Left cardiac atrium (tissue), 4 donors: Measurements from ENCODE around the gene ZNF789. TPM values are rescaled to one million over a fixed set of nuclear protein-coding genes. Genes with fewer than 3 reads are reported as not detected.

Source experiments
- ATAC-seq, 2 donors: fragments of 200-7000 bp; cut with Tn5 transposase; one replicate each; pipeline ENCODE4 v1.9.1; 2020; ENCODE audit warnings: mild to moderate bottlenecking in 2 of 2, moderate library complexity in 2 of 2
- DNase-seq: peaks from one replicate; pipeline ENCODE4 v3.0.0-alpha.2; 2020
- intact Hi-C, 2 donors: fragments of 100-400 bp; cut with DNase I; formaldehyde crosslinking; loops; one replicate each; pipeline versions ENCODE4 v1.14.1 to v1.15.1; 2022 to 2023
- total RNA-seq, 2 donors: library from RNA; stranded (reverse); fragmentation: NEBNext Ultra II Directional; extraction: Animal tissue kit (Norgen Biotek cat#: 25700); gene quantifications; one replicate each; pipeline ENCODE4 v1.2.1, GENCODE V29; 2021
- donor health status: DM: no; HTN: yes; CAD: no.
- donor health status: DM: no; HTN: yes; CAD: no; lungs with severe emphysema.
- donor health status: DM: yes; HTN: yes; CAD: no.
- donor health status: Dilated cardiomyopathy.

Gene ZNF789
- total RNA-seq, 2 donors from 2014 or later = 2.9 to 3.2 TPM

DNA sequence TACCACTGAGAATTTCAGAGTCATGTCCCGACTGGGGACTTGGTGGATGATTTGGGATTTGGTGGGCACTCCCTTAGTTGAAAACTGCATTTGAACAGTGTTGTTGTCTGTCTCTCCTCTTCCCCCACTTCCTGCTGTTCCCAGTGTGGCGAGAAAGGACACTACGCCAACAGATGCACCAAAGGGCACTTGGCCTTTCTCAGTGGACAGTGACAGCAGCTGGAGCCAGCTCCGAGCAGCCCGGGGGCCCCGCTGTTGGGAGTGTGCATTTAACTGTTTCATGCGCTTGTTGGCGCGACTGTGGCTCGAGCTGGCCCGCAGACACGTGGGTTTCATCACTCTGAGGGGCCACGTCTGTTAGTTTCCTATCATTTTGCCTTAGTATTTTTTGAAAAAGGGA is 16.4 kb upstream of the ZNF789 start:
- ATAC-seq = no peak
- intact Hi-C loops = no loop called here
- DNase-seq = no peak

DNA sequence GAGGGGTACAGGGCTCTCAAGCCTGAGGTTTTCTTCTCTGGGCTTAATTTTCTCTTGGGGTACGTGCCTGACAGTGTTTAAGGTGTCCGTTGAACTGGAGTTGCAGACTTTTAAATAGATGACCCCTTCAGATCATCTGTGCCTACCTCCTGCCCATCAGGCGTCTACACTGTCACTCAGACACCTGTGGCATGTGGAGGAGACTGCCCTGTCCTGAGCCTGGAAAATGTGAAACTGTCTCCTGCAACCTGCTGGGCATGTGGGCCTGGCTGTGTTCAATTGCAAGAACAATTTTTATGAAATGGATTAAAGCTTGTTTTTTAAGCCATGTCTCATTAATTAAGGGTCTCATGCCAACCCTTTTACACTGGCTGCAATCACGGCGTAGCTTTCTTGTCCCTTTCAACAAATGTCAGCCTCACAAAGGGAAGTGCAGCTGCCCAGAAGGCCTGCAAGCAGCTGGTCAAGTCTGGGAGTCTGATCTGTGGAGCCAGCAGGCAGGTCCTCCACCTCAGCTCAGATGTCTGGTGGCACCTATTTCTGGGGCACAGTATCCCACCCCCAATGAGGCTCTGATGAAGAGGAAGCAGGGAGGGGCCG is 15.5 kb upstream of the ZNF789 start:
- intact Hi-C loops = no loop called here
- ATAC-seq = no peak
- no peak for DNase-seq

DNA sequence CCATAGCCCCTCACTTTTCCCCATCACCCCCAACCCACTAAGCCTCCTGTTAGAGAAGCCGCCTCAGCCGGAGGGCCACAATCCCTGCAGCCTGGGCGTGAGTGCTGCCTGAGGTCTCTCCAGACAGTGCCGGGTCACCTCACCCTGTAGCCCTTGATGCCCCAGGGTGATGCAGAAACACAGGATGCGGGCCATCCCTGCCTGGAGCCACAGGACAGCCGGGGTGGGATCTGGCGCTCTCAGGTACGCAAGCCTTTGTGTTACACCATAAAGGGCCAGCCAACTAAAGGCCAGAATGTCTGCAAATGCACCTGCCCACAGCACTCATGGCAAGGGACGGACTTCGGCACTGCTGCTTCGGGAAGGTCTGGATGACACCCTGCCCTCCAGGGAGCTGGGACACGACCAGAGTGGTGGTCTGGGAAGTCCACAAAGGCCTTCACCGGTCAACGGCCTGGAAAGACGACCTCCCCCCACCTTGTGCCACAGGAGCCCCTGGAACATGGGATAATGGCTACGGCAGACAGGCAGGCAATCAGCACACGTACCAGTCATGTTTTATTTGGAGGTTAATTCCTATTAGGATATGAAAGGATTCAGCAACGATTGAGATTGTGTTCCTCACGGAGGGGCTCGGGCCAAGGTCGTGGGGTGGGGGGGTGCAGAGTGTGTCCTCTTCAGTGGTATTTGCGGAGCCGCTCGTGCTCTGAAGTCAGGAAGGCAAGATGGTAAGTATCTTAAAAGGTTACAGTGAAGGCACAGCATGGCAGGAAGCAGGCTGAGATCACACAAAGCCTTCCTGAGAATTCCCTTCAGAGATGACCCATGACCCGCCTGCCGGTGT is 14.8 kb upstream of the ZNF789 start:
- intact Hi-C loops = no loop called here
- ATAC-seq (no peak), DNase-seq (no peak)

DNA sequence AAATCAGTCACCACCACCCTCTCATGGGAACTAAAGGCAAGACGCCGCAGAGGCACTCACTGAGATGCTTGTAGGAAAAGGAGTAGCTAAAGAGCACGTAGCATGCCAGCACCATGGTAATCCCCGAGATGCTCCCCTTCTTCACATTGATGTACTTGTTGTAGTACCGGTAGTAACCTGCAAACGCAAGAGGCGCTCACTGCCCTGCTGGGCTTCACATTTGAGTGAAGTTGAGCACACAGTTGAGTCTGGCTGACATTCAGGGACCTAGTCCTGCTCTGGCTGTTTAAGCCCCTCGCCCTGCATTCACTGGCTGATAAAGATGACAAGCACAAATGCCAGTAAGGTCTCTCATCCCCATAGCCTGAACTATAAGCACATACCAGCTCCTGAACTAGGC is 13.6 kb upstream of the ZNF789 start:
- DNase-seq = peak; percentile 21
- no peak for ATAC-seq
- intact Hi-C loops = no loop called here

DNA sequence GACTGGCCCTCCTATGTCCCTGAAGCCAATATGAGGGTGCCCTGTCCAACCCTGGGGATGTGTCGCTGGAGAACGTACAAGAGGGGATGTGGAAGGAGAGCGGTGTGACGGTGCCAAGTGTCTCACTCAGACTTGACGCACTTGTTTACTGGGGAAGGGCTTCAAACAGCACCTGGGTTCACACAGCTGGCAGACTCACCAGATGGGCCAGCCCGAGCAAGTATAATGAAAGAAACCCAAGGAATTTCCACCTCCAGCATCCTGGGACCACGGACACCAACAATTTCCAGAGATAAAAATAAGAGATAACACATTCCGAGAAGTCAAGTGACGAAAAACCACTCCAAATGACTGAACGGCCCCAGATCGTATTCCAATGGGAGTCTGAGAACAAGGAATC is 12.0 kb upstream of the ZNF789 start:
- DNase-seq = no peak
- ATAC-seq = no peak
- intact Hi-C loops = no loop called here

DNA sequence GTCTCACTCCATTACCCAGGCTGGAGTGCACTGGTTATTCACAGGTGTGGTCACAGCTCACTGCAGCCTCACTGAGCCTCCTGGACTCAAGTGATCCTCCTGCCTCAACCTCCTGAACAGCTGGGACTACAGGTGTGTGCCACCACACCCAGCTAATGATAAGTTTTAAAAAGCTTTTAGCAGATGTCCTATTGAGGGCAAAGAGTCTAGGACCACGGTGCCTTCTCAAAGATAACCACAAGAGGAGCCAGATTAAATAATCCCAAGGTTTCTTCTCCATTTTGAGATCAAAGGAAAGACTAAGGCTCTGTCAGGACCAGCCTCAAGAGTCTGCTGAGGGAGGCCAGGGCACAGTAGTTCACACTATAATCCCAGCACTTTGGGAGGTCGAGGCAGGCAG is 11.5 kb upstream of the ZNF789 start:
- intact Hi-C loops = no loop called here
- ATAC-seq (no peak), DNase-seq (no peak)

DNA sequence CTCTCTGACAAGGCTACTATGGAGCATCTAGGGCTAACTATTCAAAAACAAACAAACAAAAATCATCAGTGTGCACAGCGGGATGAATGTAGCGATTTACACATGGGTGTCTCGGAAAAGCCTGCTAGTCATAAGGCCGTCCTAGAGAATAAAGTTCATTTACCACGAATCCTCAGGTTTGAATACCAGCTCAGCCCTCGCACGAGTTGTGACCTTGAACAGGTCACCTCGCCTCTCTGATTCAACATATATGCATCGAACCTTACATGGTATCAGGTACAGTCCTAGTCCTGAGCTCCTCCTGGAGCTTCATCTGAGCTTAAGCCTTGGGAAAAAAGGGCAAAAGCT is 7.3 kb upstream of the ZNF789 start:
- DNase-seq (peak; percentile 4), ATAC-seq (peak; percentile 2 to 11)
- intact Hi-C loops = no loop called here

DNA sequence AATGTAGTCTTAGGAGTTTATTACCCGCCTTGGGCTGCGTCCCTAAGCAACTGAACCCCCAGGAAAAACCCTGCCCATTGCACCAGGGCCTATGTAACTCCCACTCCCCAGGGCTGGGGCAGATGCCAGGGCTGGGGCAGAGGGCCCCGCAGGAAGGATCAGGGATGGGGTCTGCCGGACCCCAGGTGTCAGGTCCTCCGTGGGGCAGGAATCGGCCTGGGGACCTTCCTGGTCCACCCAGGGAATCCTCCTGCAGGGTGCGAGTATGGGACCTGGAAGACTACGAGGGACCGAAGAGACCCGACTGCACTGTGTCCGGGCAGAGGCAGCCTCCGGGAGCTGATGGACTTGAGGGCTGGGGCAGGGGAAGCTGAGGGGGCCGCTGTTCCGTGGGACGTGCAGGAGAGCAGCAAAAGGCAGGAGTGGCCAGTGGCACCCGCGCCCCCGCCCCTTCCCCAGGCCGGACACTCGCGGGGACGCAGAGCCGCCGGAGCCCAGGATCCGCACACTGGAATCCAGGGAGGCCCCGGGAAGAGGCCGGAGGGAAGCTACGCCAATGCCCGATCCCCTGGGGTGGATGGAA is 4.3 kb upstream of the ZNF789 start:
- intact Hi-C loops = no loop called here
- no peak for ATAC-seq
- DNase-seq = peak; percentile 20

DNA sequence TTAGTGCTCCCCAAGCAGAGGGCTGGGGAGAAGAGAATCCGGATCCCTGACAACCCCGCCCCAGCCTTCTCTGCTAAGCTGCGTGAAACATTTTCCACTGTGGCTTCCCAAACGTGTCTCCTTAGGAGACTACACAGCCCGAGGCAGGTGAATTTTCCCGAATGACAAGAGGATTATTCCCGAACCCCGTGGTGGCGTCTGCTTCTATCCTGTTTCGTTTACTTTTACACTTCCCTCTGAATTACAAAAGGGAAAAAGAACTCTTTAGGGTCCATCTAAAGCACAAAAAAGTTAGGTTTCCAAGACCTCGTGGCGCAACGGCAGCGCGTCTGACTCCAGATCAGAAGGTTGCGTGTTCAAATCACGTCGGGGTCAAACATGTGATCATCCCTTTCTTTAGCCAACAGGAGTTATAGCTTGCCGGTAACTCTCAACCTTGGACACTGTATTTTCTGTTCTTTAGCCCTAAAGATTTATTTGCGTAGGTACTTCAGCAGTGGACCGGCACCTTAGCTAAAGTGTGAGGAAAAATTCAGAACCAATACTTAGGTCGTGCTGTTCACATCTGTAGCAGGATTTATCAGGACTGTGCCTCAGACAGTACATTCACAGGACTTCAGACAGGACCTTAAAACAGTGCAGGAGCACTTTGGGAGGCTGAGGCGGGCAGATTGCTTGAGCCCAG is 3.2 kb upstream of the ZNF789 start:
- DNase-seq (peak; percentile 13), ATAC-seq (no peak)
- intact Hi-C loops = no loop called here

DNA sequence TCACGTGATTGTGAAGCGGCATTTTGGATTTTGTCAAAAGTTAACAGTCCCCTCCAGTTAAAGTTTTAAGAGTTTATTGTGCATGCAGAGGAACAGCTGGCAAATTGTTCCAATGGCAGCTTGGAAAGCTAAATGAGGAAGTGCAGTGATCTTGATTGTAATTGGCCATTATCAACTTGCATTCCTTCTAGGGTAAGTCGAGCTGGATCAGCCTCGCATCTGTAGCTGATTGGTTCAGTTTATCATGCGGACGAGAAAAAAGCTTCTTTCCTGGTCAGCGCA is 566 bp downstream of the ZNF789 start:
- intact Hi-C loops = loop anchor here in 1 of 2 donors (2.0 kb wide), 1 partner anchor 26 kb away; no protein-coding TSS in a partner anchor
- peak; percentile 9 to 10 for ATAC-seq
- DNase-seq = peak; percentile 21

DNA sequence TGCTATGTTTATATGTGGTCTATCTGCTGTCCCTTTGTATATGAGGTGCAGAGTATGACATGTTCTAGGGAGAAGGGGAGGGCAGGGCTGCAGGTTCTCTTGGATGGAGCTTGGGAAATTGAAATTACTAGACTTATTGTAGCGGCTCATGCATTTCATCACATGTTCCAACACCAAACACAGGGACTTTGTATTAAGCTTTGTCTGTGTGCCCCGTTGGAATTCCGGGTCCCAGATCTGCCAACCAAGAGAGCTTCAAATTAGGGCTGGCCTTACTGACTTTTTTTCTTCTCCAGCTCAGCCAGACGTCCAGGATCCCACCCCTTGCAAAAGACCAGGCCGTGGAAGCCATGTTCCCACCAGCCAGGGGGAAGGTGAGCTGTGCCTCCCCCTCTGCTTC is 3.4 kb downstream of the ZNF789 start:
- DNase-seq (no peak), ATAC-seq (no peak)
- intact Hi-C loops = no loop called here

DNA sequence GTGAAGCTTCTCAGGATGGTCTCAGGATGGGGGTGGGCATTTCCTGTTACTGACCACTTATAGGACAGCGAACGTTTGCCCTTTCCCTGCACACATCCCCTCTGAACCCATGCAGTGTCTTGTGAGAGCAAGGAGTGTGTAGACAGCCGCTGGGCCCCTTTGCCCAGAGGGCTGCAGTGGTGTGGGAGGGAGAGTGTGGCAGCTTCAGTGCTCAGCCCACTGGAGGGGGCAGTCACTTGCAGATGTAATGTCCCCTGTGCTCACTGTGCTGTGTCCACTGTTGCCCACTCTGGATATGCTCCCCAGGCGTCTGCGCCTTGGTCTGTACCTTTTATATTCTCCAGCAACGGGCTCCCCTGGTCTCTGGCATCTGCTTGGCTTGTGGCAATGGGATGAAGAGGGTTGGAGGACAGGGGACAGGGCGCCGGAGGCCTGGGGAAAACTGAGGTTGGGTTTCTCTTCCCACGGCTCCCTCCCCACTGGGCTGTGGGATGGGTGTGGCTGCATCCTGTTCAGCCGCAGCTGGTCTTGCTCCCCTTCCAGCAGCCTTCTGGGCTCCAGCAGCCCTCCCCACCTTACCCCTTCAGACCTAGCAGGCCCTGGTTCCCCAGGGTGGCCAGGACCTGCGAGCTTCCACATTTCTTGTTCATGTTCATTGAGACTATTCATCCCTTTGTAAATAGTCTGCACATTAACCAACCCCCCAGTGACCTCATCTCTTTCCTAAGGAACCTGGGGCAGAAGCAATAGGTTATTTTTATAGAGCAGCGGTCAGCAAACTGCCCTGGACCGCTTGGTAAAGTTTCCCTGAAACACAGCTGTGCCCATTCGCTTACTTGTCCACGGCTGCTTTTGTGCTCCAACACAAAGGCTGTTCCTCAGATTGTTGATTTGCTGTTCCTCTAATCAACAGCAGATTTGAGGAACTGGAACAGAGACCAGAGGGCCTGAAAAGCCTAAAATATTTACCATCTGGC is 6.1 kb downstream of the ZNF789 start:
- DNase-seq = no peak
- ATAC-seq = peak; percentile 40 to 59
- intact Hi-C loops = no loop called here

DNA sequence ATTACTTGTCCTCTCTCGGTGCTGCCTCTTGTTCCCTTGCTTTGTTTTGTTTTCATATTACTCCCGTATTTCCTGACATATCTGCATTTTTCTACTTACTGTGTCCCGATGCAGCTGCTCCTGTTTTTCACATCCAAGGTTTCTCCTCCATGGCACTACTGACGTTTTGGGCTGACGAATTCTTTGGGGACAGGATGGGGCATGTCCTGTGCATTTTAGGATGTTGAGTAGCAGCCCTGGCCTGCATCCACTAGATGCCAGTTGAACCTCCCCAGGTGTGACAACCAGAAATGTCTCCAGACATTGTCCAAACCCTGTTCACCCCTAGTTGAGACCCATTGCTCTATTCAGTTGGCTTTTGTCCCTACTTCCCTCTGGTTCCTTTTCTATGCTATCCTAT is 12.4 kb downstream of the ZNF789 start:
- intact Hi-C loops = no loop called here
- no peak for ATAC-seq
- DNase-seq = no peak

DNA sequence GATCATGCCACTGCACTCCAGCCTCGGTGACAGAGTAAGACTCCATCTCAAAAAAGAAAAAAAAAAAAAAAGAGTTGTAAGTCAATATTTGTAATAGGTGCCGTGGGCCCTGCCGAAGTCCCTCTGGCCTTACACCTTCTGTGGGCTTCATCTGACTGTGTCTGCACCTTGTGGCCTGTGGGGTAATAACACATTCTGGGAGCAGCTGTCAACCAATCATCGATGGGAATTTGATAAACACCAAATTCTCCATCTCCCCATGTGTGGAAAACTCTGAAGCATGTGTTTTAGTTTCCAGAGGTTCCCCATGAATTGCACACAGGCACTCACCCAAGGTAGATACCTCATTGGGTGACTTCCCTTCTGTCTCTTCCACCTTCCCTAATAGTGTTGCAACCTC is 16.5 kb downstream of the ZNF789 start:
- DNase-seq (no peak), ATAC-seq (no peak)

DNA sequence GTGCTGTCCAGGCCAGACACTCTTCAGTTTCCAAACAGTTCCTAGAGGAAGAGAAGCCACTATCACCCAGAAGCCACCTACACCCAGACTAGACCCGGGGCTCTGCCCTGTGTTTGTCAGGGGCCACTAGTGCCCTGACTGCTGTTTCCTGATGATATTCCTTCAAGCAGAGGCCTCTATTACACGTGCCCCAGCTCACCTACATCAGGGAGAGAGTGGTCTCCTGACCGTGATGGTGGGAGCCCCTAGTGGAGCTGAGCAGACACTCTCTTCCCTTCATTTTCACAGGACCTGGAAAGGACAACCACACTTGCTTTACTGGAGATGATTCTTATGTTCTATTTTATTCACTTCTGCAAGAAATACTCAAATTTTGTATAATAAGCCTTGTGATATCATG is 18.2 kb downstream of the ZNF789 start:
- ATAC-seq (no peak), DNase-seq (no peak)
- intact Hi-C loops = no loop called here

More for the DNA sequence above, 16.5 kb downstream of the ZNF789 start:
- intact Hi-C loops = no loop called here

DNA sequence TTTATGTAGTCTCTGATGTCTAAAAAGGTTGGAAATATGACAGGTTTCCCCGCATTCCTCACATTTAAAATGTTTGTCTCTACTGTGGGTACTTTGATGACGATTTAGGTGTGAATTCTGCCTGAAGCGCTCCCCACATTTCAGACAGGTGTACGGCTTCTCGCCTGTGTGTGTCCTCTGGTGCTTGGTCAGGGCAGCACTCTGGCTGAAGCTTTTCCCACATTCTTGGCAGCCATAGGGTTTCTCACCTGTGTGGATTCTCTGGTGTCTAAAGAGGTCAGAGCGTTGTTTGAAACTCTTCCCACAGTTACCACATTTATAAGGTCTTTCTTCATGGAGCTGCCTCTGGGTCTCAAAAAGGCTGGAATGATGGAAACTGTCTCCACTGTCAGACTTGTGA is 21.1 kb downstream of the ZNF789 start:
- DNase-seq = no peak
- ATAC-seq = no peak
- intact Hi-C loops = no loop called here

DNA sequence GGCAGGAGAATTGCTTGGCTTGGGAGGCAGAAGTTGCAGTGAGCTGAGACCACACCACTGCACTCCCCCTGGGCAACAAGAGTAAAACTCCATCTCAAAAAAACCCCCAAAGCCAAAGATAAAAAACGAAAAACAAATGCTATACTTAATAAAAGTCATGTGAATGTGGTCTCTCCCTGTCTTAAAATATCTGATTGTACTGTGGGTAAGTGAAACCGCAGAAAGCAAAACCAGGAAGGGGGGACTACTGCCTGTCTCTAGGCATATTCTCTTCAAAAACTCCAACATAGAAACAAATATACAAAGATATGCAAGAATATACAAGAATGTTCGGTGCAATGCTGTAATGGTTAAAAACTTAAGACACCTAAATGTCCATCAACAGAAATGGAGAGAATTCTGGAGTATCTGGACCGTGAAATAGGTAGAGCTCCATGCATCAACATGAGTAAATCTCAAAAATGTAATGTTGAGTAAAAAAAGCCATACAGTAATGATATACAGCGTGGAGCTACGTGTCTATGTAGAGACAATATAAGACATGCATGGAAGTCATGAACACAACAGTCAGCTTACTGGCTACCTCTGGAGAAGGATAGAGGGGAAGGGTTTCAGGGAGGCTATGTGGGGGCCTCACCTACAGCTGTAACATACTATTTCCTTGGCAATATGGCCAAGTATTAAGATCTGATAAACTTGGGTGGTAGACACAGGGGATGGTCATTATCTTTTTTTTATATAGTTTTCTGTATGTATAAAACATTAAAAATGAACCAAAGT is 25.3 kb downstream of the ZNF789 start:
- ATAC-seq (no peak), DNase-seq (no peak)
- intact Hi-C loops = loop anchor here in 1 of 2 donors (2.0 kb wide), 1 partner anchor 25 kb away; the partner anchor contains the start of gene ZNF789

DNA sequence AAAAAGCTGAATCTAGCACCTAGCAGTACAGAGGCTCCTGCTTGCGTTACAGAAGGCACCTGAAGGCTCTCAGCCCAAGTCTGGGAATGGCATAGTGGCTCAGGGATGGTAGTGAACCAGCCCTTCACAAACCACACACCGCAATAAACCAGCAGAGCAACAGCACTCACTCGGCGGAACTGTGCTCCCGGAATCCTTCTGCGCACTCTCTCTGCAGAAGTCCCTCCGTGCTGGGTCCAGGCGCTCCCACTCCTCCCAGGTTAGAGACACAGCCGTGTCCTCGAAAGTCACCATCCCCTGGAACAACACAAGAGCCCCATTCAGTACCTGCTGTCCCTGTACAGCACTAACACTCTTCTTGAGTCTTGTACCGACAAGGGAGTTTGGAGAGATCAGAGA is 25.9 kb downstream of the ZNF789 start:
- intact Hi-C loops = loop anchor here in 1 of 2 donors (2.0 kb wide), 1 partner anchor 26 kb away; the partner anchor contains the start of gene ZNF789
- ATAC-seq = no peak
- DNase-seq = no peak
